Measurements from ENCODE around the gene S100A5. TPM values are rescaled to one million over a fixed set of nuclear protein-coding genes. Genes with fewer than 3 reads are reported as not detected.
"Not testable (repeated sequence)": the region's sequence is repeated elsewhere in the genome, so short reads cannot be mapped to it uniquely, and the experiment has no call there.

S100A5 gene
- total RNA-seq, 4 donors from 2014 or later: not detected

- Histone ChIP-seq H3K27ac (no peak overlapping the region), H3K9me3 (no peaks in the 10 kb centered on the region), H3K4me1 (peaks cover 0 to 6% of the 10 kb centered on the region in 2 donors), H3K27me3 (peaks cover 0 to 4% (median 0%) of the 10 kb centered on the region in 3 donors), H3K4me3 (no peak overlapping the region), H3K36me3 (no peaks in the 10 kb centered on the region)
- in situ Hi-C loops (cut with MboI; ENCODE audit: low sequenced_read_pairs in 4 of 4) (loop anchor here in 1 of 4 donors (25.0 kb wide), 1 partner anchor 160 kb away; the partner anchor contains the start of gene INTS3), intact Hi-C loops (cut with DNase I; ENCODE audit: low total_unique reads) (no loop called here)
- TF ChIP-seq CTCF (IDR thresholded peaks at IDR 0.05 in 4 of 5, conservative IDR thresholded peaks at IDR 0.05 in 1 of 5) (no peak), POLR2A (IDR thresholded peaks at IDR 0.05) (no peak)
- ATAC-seq (no peak), DNase-seq (no peak)
Observed at GRCh38 chr1:153577624-153578051, 36.9 kb upstream of the S100A5 start.

GRCh38 chr1:153577138-153577537 is 36.4 kb upstream of the S100A5 start:
- Histone ChIP-seq H3K36me3 (no peaks in the 10 kb centered on the region), H3K4me3 (no peak overlapping the region), H3K4me1 (peaks cover 4 to 11% of the 10 kb centered on the region in 2 donors), H3K27ac (no peak overlapping the region), H3K27me3 (peaks cover 0 to 4% (median 0%) of the 10 kb centered on the region in 3 donors), H3K9me3 (no peaks in the 10 kb centered on the region)
- DNase-seq (no peak), ATAC-seq (no peak)
- TF ChIP-seq POLR2A (IDR thresholded peaks at IDR 0.05) (no peak), CTCF (IDR thresholded peaks at IDR 0.05 in 4 of 5, conservative IDR thresholded peaks at IDR 0.05 in 1 of 5) (no peak)
- intact Hi-C loops (cut with DNase I; ENCODE audit: low total_unique reads): no loop called here
- in situ Hi-C loops (cut with MboI; ENCODE audit: low sequenced_read_pairs in 4 of 4): loop anchor here in 1 of 4 donors (25.0 kb wide), 1 partner anchor 160 kb away; the partner anchor contains the start of gene INTS3

- DNase-seq; H3K27me3 ChIP-seq; H3K27ac ChIP-seq; H3K36me3 ChIP-seq; H3K4me3 ChIP-seq; H3K9me3 ChIP-seq; ATAC-seq; intact Hi-C loops (cut with DNase I; ENCODE audit: low total_unique reads): not testable (repeated sequence)
- in situ Hi-C loops (cut with MboI; ENCODE audit: low sequenced_read_pairs in 4 of 4): loop anchor here in 1 of 4 donors (25.0 kb wide), 1 partner anchor 162 kb away; the partner anchor contains the start of gene INTS3
- peaks cover 7 to 13% of the 10 kb centered on the region in 2 donors for H3K4me1 ChIP-seq
Observed at GRCh38 chr1:153575497-153575896, 34.8 kb upstream of the S100A5 start.

GRCh38 chr1:153575081-153575491 is 34.4 kb upstream of the S100A5 start:
- H3K9me3 ChIP-seq; H3K27me3 ChIP-seq; H3K36me3 ChIP-seq; H3K4me3 ChIP-seq; intact Hi-C loops (cut with DNase I; ENCODE audit: low total_unique reads); ATAC-seq; H3K27ac ChIP-seq; DNase-seq: not testable (repeated sequence)
- H3K4me1 ChIP-seq: peaks cover 7 to 13% of the 10 kb centered on the region in 2 donors
- in situ Hi-C loops (cut with MboI; ENCODE audit: low sequenced_read_pairs in 4 of 4): loop anchor here in 1 of 4 donors (25.0 kb wide), 1 partner anchor 162 kb away; the partner anchor contains the start of gene INTS3

- TF ChIP-seq POLR2A (IDR thresholded peaks at IDR 0.05) (no peak), CTCF (IDR thresholded peaks at IDR 0.05 in 4 of 5, conservative IDR thresholded peaks at IDR 0.05 in 1 of 5) (no peak)
- H3K4me1 ChIP-seq: peaks cover 7 to 19% of the 10 kb centered on the region in 2 donors
- in situ Hi-C loops (cut with MboI; ENCODE audit: low sequenced_read_pairs in 4 of 4) (no loop called here), intact Hi-C loops (cut with DNase I; ENCODE audit: low total_unique reads) (no loop called here)
- no peaks in the 10 kb centered on the region for H3K9me3 ChIP-seq
- H3K4me3 ChIP-seq: no peak overlapping the region
- no peaks in the 10 kb centered on the region for H3K36me3 ChIP-seq
- DNase-seq: no peak
- no peak for ATAC-seq
- peaks cover 0 to 4% (median 0%) of the 10 kb centered on the region in 3 donors for H3K27me3 ChIP-seq
- peak overlapping the region; percentile 59 to 77 (median 67) for H3K27ac ChIP-seq
Observed at GRCh38 chr1:153573351-153573750, 32.6 kb upstream of the S100A5 start.

Measured in gastrocnemius medialis (tissue), 4 donors.